Measurements from ENCODE around the gene TTYH2.

DNA sequence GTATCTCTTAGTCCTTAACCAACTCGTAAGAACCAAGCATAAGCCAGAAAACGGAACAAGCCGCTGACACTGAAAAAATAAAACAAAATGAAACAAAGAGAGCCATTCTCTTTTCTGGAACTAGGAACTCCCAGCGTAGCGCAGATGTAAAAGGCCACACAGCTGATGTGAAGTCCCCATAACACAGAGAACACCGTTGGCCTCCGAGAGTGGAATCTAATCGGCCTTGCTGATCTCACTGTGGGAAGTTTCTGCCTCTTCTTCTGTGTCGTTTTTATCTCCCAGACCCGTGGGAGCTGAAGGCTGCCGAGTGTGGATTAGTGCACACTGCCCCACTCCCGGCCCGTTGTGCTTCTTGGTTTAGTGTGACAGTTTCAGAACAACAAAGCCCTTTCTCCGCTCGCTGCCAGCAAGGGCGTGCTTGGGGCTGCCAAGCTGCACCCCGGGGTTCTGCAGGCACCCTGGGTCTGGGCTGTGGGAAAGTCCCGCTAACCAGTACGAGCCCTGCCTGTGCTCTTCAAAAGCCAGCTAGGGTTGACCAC is 21.7 kb downstream of the TTYH2 start:
- TF ChIP-seq, protein P1, sequence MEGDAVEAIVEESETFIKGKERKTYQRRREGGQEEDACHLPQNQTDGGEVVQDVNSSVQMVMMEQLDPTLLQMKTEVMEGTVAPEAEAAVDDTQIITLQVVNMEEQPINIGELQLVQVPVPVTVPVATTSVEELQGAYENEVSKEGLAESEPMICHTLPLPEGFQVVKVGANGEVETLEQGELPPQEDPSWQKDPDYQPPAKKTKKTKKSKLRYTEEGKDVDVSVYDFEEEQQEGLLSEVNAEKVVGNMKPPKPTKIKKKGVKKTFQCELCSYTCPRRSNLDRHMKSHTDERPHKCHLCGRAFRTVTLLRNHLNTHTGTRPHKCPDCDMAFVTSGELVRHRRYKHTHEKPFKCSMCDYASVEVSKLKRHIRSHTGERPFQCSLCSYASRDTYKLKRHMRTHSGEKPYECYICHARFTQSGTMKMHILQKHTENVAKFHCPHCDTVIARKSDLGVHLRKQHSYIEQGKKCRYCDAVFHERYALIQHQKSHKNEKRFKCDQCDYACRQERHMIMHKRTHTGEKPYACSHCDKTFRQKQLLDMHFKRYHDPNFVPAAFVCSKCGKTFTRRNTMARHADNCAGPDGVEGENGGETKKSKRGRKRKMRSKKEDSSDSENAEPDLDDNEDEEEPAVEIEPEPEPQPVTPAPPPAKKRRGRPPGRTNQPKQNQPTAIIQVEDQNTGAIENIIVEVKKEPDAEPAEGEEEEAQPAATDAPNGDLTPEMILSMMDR (IDR thresholded peaks at IDR 0.05), result no peak
- TF ChIP-seq POLR2A (IDR thresholded peaks at IDR 0.05), result no peak
